K562 treated with DMSO at 1 percent for 12 hours (cell line): ENCODE measurements around the gene KLK11. TPM values are rescaled to one million over a fixed set of nuclear protein-coding genes. Genes with fewer than 3 reads are reported as not detected.

Experiments
- total RNA-seq: library from RNA; unstranded; fragments of 300-600 nt; gene quantifications from 2 replicates; pipeline ENCODE4 v1.2.3, GENCODE V29; 2022; ENCODE audit not compliant: insufficient read depth

KLK11 gene
- total RNA-seq, result not detected in 2 replicates

GRCh38 chr19:51026554-51026831 is at the start of gene KLK11:
TSS of gene KLK11 (minus strand) at chr19:51026616. CDS start at chr19:51025631, 985 bp downstream.

GRCh38 chr19:51064534-51065220 is 38.3 kb upstream of the KLK11 start, which contains the start of gene KLK13:
TSS of gene KLK13 (minus strand) at chr19:51065092. CDS start at chr19:51065067, 25 bp downstream.

GRCh38 chr19:51034704-51035103 is 8.3 kb upstream of the KLK11 start, which contains the start of gene KLK12:
TSS of gene KLK12 (minus strand) at chr19:51035002. CDS start at chr19:51034621, 381 bp downstream.

GRCh38 chr19:51019544-51019925 is 6.9 kb downstream of the KLK11 start, which contains the start of gene KLK10:
TSS of gene KLK10 (minus strand) at chr19:51019709. CDS start at chr19:51019130, 579 bp downstream.

GRCh38 chr19:51001515-51001914 is 24.9 kb downstream of the KLK11 start, which contains the start of gene KLK8:
TSS of gene KLK8 (minus strand) at chr19:51001604. CDS start at chr19:51001167, 437 bp downstream.

GRCh38 chr19:50983625-50984292 is 42.7 kb downstream of the KLK11 start, which contains the start of gene KLK7:
TSS of gene KLK7 (minus strand) at chr19:50983917. CDS start at chr19:50982399, 1,518 bp downstream.

Other genes starting within 250 kb of the KLK11 start
- gene ACP4, start 236.2 kb downstream of the KLK11 start, total RNA-seq, result not detected in 2 replicates
- 18.4 and 21.5 TPM in 2 replicates for gene KLK1, start 202.8 kb downstream of the KLK11 start, total RNA-seq
- gene KLK15, start 193.0 kb downstream of the KLK11 start, total RNA-seq, result not detected in 2 replicates
- gene KLK3, start 171.7 kb downstream of the KLK11 start, total RNA-seq, result not detected in 2 replicates
- not detected in 2 replicates for gene KLK2, start 153.2 kb downstream of the KLK11 start, total RNA-seq
- gene KLK4, start 115.2 kb downstream of the KLK11 start, total RNA-seq, result not detected in 2 replicates
- gene KLK5, start 73.6 kb downstream of the KLK11 start, total RNA-seq, result not detected in 2 replicates
- gene KLK6, start 57.0 kb downstream of the KLK11 start, total RNA-seq, result not detected in 2 replicates
- not detected in 2 replicates for gene KLK7, start 42.7 kb downstream of the KLK11 start, total RNA-seq
- gene KLK8, start 25.0 kb downstream of the KLK11 start, total RNA-seq, result not detected in 2 replicates
- gene KLK10, start 6.9 kb downstream of the KLK11 start, total RNA-seq, result not detected in 2 replicates
- not detected in 2 replicates for gene KLK12, start 8.4 kb upstream of the KLK11 start, total RNA-seq
- 1.7 and 2.0 TPM in 2 replicates for gene KLK13, start 38.5 kb upstream of the KLK11 start, total RNA-seq
- not detected in 2 replicates for gene KLK14, start 56.3 kb upstream of the KLK11 start, total RNA-seq
- 13.7 and 31.1 TPM in 2 replicates for gene CTU1, start 81.8 kb upstream of the KLK11 start, total RNA-seq
- 0.69 TPM in 1 of 2 replicates, not detected in the other for gene SIGLEC9, start 98.3 kb upstream of the KLK11 start, total RNA-seq
- not detected in 2 replicates for gene SIGLEC7, start 115.7 kb upstream of the KLK11 start, total RNA-seq
- 69.7 and 75.9 TPM in 2 replicates for gene CD33, start 198.5 kb upstream of the KLK11 start, total RNA-seq
- gene SIGLECL1, start 224.5 kb upstream of the KLK11 start, total RNA-seq, result not detected in 2 replicates